ENCODE measurements around the gene HOXB1.
"Not testable (repeated sequence)": the region's sequence is repeated elsewhere in the genome, so short reads cannot be mapped to it uniquely, and the experiment has no call there.

Gene HOXB1

DNA sequence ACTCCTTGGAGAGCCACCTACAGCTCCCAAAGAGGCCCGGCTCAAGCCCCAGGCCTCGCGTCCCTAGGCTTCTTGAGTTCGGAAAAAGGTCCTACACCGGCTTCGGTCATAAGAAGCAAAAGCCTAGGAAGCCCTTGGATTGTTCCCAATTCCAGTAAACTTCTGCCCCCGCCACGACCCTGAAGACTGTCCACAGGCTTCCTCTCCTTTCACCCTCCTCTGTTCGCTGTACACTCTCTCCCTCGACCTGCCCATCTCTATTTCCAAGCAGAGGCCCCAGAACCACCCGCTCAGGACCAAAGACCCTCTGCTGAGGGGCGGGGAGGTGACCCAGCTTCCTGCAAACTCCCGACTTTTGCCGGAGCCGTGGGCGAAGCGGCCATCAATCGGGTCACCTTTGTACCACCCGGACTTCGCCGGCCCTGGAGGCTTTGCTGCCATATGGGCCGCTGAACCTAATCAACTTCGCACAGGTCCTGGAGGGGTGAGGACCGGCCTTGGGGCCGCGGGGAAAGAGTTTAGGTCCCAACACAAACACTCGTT, 11.4 kb upstream of the HOXB1 start:
- DNase-seq = no peak

- DNase-seq = no peak
These were observed 10.8 kb upstream of the HOXB1 start for GRCh38 chr17:48541577-48542113.

DNA sequence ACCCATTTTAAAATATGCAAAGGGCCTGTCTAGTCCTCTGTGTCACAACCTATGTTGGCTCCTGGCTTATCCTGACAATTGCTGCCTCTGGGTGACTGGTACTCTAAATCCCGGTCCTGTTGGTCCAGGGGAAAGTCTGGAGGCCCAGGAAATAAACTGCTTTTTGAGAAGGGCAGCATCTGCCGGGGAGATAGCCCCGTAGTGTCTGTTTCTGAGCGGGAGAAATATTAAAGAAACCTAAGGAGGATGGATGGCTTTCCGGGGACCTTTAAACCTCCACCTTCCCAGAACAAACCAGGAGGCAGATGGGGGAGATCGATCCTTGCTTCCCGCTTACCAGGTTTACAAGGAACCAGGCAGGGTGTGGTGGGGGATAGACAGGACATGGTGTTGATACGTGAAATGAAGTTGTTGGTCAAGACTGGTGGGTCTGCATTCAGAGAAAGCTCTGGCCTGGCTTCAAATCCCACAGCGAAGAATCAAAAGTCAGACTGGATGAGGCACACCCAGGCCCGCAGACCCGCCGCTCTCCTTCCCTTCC, 10.3 kb upstream of the HOXB1 start:
- no peak for DNase-seq

DNA sequence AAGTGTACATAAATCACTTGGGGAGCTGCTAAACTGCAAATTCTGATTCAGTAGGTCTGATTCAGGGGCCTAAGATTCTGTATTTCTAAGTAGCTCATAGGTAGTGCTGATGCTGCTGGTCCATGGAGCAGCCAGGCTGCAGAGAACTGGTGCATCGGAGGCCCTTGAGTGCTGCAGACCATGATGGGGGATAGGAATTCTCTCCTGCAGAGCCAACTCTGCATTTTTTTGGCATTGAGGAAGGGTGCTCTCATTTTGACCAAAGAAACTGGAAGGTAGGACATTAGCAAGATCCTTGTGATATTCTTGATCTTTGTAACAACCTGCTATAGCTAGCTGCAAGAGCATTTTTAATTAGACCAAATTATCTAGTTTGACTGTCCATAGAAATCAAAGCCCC, 9.4 kb upstream of the HOXB1 start:
- DNase-seq = no peak

DNA sequence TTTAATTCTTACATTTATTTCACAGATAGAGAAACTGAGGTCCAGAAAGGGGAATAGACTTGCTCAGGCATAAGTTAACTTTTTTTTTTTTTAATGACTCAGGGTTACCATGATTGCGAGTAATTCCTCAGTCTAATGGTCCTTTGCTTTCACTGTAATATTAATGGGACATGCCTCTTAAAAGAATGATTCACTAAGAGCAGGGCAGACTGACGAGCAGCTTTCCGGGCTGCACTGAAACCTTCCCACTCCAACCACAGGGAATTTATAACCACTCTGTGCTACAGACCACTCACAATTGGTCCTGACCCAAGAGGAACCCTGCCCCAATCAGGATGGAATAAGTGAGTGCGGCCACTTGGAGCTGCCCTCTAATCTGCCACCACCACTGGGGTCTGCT, 8.4 kb upstream of the HOXB1 start:
- no peak for DNase-seq

DNA sequence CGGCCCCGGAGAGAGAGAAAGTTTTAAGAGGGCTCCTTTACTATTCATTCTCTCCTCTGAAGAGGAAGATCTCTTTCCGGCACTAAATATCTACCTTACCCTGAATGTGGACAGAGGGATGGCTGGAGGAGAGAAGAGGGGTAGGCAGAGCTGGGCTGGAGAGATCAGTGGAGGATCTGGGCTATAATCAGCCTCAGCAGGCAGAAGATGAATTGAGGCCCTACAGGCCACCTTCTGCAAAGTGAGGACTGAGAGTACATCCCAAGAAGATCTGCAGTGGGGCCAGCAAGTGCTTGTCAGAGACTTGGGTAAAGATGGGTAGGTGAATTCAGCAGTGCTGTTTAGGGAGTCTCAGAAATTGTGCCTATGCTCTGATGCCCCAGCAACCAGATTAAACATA, 6.5 kb upstream of the HOXB1 start:
- no peak for DNase-seq

DNA sequence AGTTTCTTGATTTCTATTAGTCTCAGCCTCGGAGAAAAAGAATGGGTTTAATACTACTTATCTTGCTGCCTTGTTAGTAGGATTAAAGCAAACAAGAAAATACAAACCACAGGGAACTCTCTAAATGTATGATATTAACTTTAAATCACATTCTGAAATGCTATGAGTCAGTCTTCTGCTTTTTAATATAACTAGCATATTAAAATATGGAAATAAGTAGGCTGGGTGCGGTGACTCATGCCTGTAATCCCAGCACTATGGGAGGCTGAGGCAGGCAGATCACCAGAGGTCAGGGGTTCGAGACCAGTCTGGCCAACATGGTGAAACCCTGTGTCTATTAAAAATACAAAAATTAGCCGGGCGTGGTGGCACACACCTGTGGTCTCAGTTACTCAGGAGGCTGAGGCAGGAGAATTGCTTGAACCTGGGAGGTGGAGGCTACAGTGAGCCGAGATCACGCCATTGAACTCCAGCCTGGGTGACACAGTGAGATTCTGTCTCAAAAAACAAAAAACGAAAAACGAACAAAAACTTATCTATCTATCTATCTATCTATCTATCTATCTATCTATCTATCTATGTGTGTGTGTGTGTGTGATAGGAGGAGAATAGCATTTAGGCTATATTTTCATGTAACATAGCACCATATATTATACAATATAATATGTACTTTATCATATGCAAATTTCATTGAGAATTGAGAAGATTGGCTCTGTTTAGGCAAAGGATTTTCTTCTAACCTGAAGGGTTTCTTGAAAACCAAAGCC, 5.2 kb upstream of the HOXB1 start:
- DNase-seq = not testable (repeated sequence)

DNA sequence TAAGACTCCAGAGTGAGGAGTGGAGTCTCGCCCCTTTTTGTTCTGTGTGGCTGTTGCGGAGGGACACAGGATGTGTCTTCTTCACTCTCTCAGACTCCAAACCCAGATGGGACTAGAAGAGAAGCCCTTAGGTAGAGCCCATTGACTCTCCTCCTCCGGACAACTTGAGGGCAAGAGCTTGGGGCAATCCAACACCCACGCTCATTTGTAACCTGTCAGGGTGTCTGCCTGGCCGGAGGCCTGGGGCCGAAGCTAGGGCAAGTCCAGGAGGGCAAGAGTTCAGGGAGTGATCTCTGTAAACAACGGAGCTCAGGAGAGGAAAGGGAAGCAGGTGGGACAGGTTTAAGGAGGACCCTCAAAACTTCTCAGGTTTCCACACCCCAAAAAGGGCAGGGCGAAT, 1.4 kb upstream of the HOXB1 start:
- no peak for DNase-seq

DNA sequence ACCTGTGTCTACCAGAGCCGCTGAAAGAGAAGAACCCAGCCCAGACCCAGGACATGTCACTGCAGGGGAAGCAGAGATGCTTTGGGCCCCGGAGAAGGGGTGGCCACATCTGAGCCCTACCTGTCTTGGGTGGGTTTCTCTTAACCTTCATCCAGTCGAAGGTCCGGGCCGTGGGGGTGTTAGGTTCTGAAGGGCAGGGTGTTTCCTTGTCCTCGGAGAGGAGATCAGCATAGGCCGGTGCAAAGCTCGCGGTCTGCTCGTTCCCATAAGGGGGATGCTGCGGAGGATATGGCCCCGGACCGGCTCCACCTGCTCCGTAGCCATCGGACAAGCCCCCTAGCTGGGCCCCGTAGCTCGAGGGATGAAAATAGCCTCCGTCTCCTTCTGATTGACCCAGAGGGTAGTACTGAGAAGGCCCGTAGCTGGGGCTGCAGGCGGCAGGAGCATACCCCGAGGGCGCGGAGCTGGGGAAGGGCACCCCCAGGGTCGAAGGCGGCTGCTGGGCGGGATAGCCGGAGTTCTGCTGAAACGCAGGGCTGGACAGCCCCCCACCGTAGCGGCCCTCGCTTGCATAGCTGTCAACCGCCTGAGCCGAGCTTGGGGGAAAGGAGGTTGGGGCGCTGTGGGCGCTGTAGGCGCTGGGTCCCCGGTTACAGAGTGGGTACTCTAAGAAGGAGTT, 464 bp downstream of the HOXB1 start:
- no peak for DNase-seq

- DNase-seq = no peak
These were observed 1.2 kb downstream of the HOXB1 start for GRCh38 chr17:48529683-48530009.

DNA sequence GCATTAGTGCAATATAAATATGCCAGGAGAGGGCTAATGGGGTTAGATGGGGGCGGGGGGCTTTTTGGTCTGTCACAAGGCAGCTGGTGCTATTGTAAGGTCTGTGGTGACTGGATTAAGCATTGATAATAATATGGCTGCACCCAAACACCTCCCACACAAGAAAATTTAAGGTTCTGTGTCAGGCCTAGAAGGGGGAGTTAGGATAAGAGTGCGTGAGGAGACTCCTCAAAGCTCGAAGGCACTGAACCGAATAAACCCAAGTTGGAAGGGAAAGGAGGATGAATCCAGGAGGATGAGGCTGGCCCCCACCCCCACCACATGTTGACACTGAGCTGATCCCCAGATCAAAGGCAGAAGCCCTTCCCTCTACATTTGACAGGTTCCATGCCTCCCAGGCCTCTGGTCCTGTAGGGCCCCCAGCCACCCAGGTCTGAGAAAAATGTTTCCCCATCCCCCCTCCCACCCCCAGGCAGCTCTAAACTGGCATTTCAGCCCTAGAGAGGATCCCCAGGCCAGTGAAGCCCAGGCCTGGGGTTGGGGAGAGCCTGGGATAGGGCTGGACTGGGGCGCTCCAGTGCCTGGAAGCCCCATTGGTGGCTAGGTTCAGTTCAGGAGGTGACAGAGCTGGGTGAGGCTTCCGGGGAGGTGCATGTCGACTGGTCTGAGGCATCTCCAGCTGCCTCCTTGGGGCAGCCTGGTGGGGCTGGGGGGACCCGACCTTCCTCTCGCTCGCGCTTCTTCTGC, 1.7 kb downstream of the HOXB1 start:
- no peak for DNase-seq

DNA sequence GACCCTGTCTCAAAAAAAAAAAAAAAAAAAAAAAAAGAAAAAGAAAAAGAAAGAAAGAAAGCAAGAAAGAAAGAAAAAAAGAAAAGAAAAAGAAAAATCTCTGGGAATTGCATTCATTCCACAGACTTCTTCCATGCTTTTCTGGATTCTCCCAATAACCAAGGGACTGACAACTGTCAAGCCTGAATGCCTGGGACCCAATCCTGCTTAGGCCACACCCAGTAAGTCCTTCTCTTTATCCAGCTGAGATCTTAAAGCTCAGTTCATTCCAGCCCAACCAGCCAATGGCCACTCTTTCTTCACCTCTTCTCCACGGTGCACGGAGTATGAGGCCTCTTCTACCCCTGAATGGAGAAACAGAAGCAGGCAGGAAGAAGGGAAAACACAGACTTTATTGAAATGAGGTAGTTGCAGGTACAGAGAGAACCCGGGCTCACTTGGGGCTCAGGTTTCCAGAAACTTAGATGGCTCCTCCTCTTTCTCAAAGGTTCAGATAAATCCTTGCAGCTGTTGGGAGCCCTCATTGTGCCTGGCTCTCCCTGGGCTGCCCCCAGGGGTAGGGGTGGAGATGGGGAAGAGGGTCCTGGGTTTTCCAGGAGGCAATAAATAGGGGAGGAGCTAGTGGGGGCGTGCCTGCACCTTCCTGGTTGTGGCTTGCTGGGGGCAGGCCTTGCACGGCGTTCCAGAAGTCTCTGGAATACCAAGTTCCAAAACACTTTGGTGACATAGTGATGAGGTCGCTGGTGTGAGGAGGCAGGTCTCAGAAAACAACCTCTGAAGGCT, 2.5 kb downstream of the HOXB1 start:
- DNase-seq = no peak

- no peak for DNase-seq
These were observed 3.3 kb downstream of the HOXB1 start for GRCh38 chr17:48527547-48527932.

- DNase-seq = no peak
These were observed 3.9 kb downstream of the HOXB1 start for GRCh38 chr17:48526608-48527546.

GRCh38 chr17:48523010-48523409, 7.8 kb downstream of the HOXB1 start:
- no peak for DNase-seq

DNA sequence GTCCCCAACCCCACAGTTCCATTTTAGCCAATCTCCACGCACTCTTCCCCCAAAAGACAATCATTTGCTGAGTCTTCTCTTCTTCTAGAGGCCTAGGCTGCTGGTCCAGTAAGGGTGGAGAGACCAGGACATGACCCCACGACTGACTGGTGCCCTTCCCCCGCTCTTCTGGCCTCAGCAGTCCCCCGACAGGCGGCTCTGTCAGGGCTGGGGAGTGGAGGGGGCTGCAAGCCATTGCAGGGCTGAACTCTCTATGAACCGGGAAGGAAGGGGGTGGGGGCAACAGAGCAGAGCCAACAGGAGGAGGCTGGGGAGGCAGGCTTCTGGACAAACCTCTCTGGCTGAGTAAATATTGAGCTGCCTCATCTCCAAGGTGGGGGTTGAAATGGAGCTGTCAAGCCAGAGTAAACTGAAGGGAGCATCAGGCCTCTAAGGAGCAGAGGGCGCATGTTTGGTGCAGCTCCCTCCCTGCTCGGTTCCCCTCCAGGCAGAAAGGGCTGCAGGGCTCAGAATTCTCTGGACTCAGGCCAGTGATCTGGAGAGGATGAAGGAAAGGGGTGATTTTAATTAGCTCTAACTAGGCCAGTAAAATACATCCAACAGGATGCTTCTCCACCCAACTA, 8.7 kb downstream of the HOXB1 start:
- peak; percentile 93 for DNase-seq

- DNase-seq = no peak
These were observed 10.2 kb downstream of the HOXB1 start for GRCh38 chr17:48520631-48521079.

GRCh38 chr17:48519427-48519826, 11.4 kb downstream of the HOXB1 start:
- no peak for DNase-seq

DNA sequence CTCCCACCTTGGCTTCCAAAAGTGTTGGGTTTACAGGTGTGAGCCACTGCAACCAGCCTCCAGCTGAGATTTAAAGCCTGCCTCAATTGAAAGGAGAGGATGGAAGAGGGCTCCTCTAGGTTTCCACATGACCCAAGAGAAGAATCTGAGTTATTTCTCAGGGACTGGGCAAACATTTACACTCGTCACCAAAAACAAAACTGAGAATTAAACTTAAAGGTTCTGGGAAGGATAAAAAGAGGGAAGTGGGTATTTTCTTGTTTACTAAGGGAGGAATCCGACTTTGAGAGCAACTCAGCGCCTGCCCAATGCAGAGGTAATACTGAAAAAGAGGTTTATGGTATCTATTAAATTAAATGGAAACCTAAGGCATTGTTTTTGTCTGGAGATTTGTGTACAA, 13.3 kb downstream of the HOXB1 start:
- DNase-seq = no peak
